GM11168 (cell line): ENCODE results near the gene KNSTRN.

Source experiments
- in situ Hi-C: fragments of 300-500 bp; cut with MboI; formaldehyde crosslinking; loops from one replicate; pipeline ENCODE4 v1.12.0; 2022; ENCODE audit warnings: low sequenced_read_pairs; ENCODE audit not compliant: unreplicated experiment

KNSTRN gene

DNA sequence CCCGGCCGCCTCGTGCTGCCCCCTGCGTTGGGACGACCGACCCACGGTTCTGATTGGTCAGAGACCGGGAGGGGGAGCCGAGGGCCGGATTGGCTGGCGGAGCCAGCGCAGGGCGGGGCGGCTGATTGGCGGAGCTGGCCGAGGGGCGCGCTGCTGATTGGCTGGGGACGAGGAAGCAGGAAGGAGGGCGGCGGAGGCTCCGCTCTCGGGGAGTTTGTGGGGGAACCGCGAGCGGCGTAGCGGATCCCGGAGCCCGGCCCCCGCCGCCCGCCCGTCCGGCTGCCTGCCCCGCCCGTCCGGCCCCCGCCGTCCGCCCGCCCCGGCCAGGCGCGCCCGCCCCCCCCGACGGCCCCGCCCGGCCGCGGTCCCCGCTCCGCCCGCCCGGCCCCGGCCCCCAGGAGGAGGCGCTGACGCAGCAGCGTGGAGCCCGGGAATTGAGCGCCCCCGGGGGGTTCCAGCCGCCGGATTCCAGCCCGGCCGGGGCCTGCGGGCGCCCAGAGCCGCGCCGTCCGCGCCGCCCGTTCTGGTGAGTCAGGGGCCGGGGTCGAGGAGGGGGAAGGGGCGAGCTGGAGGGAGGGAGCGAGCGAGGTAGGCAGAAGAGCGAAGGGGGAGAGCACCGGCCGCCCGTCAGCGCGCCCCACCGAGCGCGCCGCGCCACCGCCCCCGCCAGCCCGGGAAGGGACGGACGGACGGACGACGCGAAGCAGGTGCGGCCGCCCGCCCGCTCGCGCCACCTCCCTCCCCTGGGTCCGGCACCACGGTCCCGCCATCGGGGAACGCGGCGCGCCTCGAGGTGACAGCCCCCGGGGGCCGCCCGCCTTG is 58.4 kb downstream of the KNSTRN start, which contains the start of gene BAHD1:
Gene BAHD1 (plus strand): TSS at position 211 of the 822 bp plus-strand sequence. CDS start 17,512 bp downstream, outside the sequence.
- in situ Hi-C loops, result no loop called here

DNA sequence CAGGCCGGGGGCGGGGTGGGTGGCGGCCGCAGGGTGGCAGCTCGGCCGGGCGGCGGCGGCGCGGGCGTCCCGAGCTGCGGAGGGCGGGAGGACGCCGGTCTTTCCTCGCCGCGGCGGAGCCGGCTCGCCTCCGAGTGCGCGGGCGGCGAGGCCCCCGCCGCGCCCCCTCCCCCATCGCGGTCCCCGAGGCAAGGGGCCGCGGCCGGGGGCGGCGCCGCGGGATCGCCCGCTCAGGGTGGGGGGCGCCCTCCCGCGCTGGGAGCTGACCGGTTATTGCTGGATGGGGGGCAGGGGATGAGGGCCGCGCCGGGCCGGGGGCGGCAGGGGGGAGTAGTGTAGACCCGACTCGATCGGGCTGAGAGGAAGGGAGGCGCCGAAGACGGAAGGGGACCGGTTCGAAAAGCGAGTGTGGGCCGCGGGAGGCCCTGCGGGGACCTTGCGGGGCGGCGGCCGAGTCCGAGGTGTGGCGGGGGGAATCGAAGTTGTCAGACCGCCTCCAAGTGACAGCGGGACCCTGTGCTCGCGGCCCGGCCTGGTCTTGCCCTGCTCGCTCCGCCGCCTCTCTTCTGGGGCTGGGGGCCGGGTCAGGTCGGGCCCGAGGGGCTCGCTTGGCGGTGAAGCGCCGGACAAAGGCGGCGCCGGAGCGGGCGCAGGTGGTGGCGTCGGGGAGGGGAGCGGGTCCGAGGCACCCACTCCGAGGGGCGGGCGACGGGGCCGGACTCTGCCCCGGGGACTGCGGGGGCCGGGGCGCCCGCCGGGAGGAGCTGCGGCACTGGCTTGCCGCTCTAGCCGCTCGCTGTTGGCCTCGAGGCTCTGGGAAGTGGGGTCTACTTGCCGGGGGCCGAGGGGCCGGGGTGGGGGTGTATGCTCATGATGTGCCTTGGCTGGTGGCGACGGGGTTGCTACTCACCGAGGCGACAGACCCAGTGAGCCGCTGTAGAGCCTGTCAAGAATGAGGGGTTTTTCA is 59.3 kb downstream of the KNSTRN start:
- in situ Hi-C loops, result no loop called here

DNA sequence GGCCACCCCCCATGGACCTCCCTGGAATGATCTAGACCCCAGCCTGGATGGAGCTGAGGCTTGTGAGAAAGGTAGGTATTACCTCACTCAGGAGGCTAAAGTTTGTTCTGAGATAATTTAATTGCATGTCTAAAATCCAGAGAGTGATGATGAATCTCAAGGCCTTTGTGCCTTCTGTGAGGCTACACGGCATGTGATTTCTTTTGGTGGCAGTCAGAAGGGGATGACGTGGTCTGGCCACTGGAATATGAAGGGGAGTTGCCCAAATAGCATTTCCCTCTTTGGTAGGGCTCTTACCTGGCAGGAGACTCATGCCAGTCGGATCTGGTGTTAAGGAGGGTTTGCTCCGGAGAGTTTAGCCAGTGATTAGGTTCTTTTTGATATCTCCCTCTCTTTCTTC is 60.7 kb downstream of the KNSTRN start:
- in situ Hi-C loops, result no loop called here

DNA sequence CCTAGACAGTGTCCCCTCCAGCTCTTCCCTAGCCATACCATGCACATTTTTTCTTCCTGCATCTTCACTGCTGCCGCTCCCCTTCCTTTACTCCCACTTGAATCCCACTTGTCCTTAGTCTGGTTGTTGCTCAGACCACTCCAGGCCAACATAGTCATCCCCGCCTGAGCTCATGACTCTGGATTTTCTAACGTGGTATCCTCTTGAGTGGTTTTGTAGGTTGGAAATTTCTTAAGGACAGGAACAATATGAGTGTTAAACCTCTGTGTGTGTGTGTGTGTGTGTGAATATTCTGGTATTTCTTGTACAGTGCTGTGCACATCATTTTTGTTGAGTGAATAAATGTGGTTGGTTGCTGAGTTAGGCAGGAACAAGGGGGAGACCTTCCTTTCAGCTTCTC is 61.3 kb downstream of the KNSTRN start:
- in situ Hi-C loops, result no loop called here
